GM19035 (cell line): Measurements from ENCODE around the gene DDX20.

Experiments used
- ATAC-seq: cut with Tn5 transposase; IDR thresholded peaks from one replicate; pipeline ENCODE4 v1.9.1; 2021; ENCODE audit not compliant: unreplicated experiment

Gene DDX20

GRCh38 chr1:111746614-111746999 lies 9.1 kb upstream of the DDX20 start:
- no peak for ATAC-seq

DNA sequence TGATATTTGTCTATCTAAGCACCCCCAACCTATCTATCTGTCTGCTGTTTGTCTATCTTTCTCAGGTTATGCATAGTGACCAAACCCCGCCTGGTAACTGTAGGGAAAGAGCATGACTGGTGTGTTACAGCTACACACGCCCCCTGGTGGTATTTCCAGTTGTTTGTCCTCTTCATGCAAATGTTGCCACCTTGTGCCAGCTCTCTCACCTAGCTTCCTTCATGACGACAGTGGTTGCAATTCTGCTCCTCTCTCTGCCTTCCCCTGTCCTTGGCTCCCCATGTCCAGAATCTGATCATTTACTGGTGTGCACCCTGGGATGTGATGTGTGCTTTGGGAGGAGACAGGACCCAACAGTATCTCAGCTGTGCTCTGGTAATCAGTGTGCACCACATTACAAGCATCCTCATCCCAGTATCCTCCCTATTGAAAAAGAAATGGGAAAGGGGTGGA lies 8.4 kb upstream of the DDX20 start:
- no peak for ATAC-seq

GRCh38 chr1:111747947-111748346 lies 7.8 kb upstream of the DDX20 start:
- ATAC-seq, result no peak

GRCh38 chr1:111749628-111750027 lies 6.1 kb upstream of the DDX20 start:
- ATAC-seq, result no peak

- no peak for ATAC-seq
These were observed 4.8 kb upstream of the DDX20 start for GRCh38 chr1:111750856-111751255.

- ATAC-seq, result no peak
These were observed 3.7 kb upstream of the DDX20 start for GRCh38 chr1:111751906-111752575.

DNA sequence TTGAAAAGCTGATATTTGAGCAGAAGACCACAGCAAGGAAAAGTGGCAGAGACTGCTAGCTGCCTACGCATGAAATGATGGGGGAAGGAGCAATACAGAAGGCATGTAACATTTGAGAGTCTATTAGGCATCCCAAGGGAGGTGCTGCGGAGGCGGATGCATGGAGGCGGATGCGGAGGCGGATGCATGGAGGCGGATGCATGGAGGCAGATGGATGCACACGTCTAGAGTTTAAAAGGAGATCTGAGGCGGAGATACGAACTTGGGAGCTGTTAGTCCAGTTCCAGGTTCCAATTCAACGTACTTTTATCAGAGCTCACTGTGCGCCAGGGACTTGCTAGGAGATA lies 744 bp upstream of the DDX20 start:
- no peak for ATAC-seq

DNA sequence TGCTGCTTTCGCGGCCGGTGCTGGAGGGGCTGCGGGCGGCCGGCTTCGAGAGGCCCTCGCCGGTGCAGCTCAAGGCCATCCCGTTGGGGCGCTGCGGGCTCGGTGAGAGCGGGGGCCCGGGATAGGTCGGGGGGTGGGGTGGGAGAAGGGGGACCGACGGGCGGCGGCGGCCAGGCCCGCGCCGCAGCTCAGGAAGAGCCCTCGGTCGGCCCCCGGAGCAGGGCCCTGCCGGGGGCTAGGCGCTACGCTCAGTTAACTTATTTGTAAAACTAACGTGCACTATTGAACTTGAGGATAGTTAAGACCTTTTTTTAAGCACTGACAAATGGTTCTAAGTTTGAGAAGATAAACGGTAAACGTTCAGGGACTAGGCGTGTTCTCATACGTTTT lies 418 bp downstream of the DDX20 start:
- ATAC-seq, result no peak

DNA sequence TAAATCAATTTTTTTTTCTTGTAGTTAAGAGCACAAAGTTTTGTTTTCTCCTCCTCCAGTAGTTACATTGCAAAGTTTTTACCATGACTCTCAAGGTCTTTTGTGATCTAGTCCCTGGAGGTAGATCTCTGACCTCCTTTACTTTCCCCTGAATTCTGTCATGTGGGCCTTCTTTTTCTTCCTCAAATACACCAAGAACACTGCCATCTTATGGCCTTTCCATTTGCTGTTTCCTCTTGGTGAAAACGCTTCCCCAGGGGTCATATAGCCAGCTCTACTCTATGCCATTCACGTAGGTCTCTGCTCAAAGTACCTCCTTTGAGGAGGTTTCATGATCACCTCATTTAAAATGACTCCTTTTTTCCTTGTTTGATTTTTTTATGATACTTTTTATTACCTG lies 2.7 kb downstream of the DDX20 start:
- ATAC-seq, result no peak

DNA sequence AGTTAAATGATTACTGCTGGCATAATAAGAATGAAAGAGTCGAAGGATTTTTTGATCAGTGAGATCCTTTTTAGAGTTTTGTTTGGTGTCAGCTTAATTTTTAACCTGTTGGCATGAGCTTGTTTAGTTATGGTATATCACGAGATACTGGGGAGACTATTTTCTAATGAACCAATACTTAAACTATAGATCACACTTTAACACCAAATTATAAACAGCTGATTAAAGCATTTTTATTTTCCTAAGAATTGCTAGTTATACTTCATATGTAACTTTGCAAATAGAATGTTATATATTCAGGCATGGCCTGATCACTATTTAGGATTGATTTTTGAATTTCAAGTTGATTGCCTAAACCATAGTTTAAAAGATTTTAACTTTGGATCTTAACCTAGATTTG lies 6.0 kb downstream of the DDX20 start:
- no peak for ATAC-seq

- no peak for ATAC-seq
These were observed 6.6 kb downstream of the DDX20 start for GRCh38 chr1:111762332-111762731.

DNA sequence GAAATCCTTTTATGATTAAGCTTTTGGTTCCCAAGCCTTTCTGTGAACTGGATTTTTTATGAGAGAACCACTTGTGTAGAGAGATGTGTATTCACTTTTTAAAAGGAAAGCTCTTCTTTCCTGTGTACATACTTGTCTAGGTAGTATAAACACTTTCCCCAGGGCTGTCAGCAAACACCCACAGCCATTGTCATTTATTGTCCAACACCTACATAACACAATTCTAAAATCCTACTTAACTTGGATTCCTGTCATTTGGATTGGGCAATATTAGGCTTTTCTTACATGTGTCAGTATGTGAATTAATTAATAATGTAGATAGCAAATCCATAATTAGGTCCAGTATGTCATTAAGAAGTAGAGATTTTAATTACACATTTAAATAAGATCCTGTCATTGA lies 12.3 kb downstream of the DDX20 start:
- ATAC-seq, result no peak

DNA sequence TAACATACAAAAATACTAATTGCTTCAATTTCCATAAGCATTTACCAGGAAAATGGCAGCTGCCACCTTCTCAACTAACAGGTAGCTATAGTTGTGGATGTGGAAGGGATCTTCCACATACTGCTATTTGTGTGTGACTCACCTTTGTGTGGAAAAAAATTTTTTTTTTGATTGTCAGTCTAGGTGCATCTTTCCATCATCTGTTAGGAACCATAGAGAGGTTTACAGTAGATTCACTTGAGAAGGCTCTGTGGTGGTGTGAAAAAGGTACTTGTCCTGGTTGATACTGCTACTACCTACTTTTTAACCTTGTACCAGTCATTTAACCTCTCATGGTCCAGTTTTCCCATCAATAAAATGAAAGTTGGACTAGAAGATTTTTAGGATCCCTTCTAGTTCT lies 12.9 kb downstream of the DDX20 start:
- ATAC-seq, result no peak

DNA sequence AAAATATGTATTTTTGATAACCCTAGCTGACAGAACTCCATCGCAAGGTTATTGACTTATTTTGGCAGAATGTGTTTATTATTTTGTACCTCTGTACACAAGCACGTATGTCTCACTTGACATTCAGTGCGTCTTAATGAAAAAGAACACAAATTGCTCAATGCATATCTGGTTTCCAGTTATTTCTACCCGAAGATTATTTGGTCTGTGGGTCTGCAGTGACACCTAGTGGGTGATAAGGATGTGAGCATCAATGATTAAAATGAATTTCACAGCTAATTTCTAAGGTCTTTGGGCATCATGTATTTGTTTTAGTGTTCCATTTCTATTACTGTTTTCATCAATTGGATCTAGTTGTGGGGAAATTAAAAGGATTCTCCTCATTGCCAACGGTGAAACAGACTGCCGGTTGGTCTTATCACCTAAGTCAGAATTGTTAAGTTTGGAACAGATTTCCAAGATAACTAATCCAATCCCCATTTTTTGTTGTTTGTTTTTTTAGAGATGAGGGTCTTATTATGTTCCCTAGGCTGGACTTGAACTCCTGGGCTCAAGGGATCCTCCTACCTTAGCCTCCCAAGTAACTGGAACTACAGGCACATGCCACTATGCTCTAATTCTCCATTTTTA lies 13.9 kb downstream of the DDX20 start:
- no peak for ATAC-seq

- ATAC-seq, result no peak
These were observed 15.2 kb downstream of the DDX20 start for GRCh38 chr1:111770916-111771315.

- no peak for ATAC-seq
These were observed 20.3 kb downstream of the DDX20 start for GRCh38 chr1:111775966-111776365.

DNA sequence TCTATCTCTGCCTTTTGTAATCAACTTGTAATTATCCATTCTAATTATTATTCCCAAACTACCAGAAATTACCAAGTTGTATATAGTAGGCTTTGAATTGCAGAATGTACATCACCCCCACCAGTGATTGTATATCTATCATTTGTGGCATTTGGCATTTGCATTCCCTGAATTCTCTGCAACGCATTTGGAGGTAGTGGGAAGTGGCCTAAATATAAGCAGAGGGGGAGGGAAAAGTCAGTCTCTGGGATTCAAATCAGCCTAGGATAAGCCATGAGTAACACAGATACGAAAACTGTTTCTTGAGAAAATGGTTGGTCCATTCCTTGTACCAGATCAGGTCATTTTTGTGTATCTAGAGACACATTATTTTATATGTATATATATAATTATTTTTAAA lies 20.7 kb downstream of the DDX20 start:
- no peak for ATAC-seq

GRCh38 chr1:111776861-111777260 lies 21.2 kb downstream of the DDX20 start:
- no peak for ATAC-seq

GRCh38 chr1:111777301-111777700 lies 21.6 kb downstream of the DDX20 start:
- no peak for ATAC-seq

DNA sequence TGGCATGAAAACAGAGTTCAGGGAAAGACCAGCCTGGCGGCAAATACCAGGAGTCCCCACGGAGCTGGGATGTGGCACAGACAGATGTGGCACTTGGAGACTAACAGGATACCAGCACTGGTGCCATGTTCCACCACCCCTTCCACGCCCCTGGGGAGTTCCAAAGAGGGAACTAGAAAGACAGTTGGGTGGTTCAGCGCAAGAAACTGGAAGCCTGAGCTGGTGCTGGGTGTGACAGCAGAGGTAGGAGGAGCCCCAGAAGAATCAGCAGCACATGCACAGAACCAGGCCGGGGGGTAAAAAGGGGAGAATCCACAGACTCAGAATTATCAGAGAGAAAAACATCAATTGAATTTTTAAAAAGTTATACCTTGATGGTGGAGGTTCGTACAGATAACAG lies 22.4 kb downstream of the DDX20 start:
- no peak for ATAC-seq

DNA sequence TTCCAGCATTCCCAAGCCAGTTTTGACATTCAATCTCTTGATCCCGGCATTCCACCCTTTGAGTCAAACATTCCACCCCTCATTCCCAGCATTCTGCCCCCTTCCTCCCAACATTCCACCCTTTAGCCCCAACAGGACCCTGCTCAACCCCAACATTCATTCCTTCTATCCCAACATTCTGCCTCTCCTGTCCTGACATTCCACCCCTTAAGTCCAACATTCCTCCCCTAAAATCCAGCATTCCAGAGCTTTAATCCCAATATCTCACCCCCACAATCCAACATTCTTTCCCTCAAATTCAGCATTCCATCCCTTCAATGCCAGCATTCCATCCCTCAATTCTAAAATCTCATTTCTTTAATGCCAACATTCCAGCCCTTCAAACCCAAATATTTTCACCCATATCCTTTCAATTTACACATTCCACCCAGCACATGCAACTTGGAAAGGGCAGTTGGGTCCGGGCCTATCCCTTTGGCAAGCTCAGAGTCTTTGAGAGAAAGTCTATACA lies 22.9 kb downstream of the DDX20 start:
- ATAC-seq, result no peak

- ATAC-seq, result no peak
These were observed 23.8 kb downstream of the DDX20 start for GRCh38 chr1:111779546-111779945.
